Stomach (tissue), 9 donors: ENCODE data around the gene PLGRKT. TPM values are rescaled to one million over a fixed set of nuclear protein-coding genes. Genes with fewer than 3 reads are reported as not detected.

Experiments
- DNase-seq, 2 donors: peaks; one replicate each; pipeline versions ENCODE4 v3.0.0 to v3.0.0-alpha.2; 2013 to 2019
- H3K27ac ChIP-seq, 5 donors: fragments of 200-600 bp in 4 of 5; sonication (generic) in 4 of 5; one replicate each; pipeline ENCODE4 v1.5.1; 2013 to 2019; ENCODE audit warnings: mild to moderate bottlenecking in 1 of 5, moderate library complexity in 1 of 5
- H3K27me3 ChIP-seq, 3 donors: fragments of 200-600 bp; sonication (generic); one replicate each; pipeline ENCODE4 v1.5.1; 2017 to 2019; ENCODE audit warnings: mixed run types in 1 of 3
- H3K36me3 ChIP-seq, 4 donors: fragments of 200-600 bp; sonication (generic); 1 replicate in 3 of 4; 2 replicates in 1 of 4; pipeline ENCODE4 v1.5.1; 2016 to 2019
- H3K4me1 ChIP-seq, 4 donors: fragments of 200-600 bp; sonication (generic); one replicate each; pipeline ENCODE4 v1.5.1; 2016 to 2019
- H3K4me3 ChIP-seq, 4 donors: fragments of 200-600 bp; sonication (generic) in 3 of 4; one replicate each; pipeline ENCODE4 v1.5.1; 2016 to 2019; ENCODE audit warnings: mild to moderate bottlenecking in 1 of 4
- H3K9me3 ChIP-seq, 4 donors: fragments of 200-600 bp; sonication (generic); one replicate each; pipeline ENCODE4 v1.5.1; 2016 to 2019
- EP300 ChIP-seq: sonication (generic); formaldehyde crosslinking; IDR thresholded peaks from one replicate; pipeline ENCODE4 v1.6.1; 2017; ENCODE audit warnings: antibody characterized with exemption
- POLR2A ChIP-seq, 4 donors: fragments of 450-650 bp; IDR thresholded peaks; one replicate each; pipeline ENCODE4 v1.6.1; 2016; ENCODE audit warnings: antibody characterized with exemption in 4 of 4, control low read depth in 2 of 4, mild to moderate bottlenecking in 1 of 4, moderate library complexity in 1 of 4
- POLR2AphosphoS5 ChIP-seq, 3 donors: sonication (generic); formaldehyde crosslinking; IDR thresholded peaks; one replicate each; pipeline ENCODE4 v1.6.1; 2016; ENCODE audit warnings: antibody characterized with exemption in 3 of 3
- WGBS, 5 donors: extraction: QIAGEN DNeasy Blood & Tissue Kit in 3 of 5; methylation state at CpG; one replicate each; pipeline versions ENCODE4 v1.1.5 to v1.1.7; 2013 to 2018; 5-methylcytosine and 5-hydroxymethylcytosine counted together
- intact Hi-C: fragments of 100-400 bp; cut with DNase I; formaldehyde crosslinking; loops from one replicate; pipeline ENCODE4 v1.15.1; 2023; ENCODE audit warnings: low total_unique reads
- polyA plus RNA-seq, 3 donors: library from polyadenylated mRNA; stranded (reverse); fragments of 200-250 nt; gene quantifications; one replicate each; pipeline ENCODE4 v1.2.3, GENCODE V29; 2013
- total RNA-seq, 5 donors: library from RNA; depleted of rRNA; stranded (reverse); fragments of >200 nt; gene quantifications; one replicate each; pipeline versions ENCODE4 v1.1.0 to v1.2.3, GENCODE V29; 2014 to 2016
- TF ChIP-seq, protein P1 (sequence below), 7 experiments: fragments of 450-650 bp in 4 of 7; fragments of 200-600 bp in 3 of 7; sonication (generic) in 3 of 7; IDR thresholded peaks; one replicate each; pipeline ENCODE4 v1.5.1; 2016 to 2019; ENCODE audit warnings: antibody characterized with exemption in 7 of 7, control low read depth in 2 of 7, mild to moderate bottlenecking in 1 of 7
- donor health status: healthy with polysubstance abuse.
- donor health status: Bipolar disorder and iron deficiency.
- donor health status: healthy.

Gene PLGRKT
- total and polyA plus RNA-seq, 8 donors: 1.2 to 69.6 (median 15.7) TPM; not detected in 1

DNA sequence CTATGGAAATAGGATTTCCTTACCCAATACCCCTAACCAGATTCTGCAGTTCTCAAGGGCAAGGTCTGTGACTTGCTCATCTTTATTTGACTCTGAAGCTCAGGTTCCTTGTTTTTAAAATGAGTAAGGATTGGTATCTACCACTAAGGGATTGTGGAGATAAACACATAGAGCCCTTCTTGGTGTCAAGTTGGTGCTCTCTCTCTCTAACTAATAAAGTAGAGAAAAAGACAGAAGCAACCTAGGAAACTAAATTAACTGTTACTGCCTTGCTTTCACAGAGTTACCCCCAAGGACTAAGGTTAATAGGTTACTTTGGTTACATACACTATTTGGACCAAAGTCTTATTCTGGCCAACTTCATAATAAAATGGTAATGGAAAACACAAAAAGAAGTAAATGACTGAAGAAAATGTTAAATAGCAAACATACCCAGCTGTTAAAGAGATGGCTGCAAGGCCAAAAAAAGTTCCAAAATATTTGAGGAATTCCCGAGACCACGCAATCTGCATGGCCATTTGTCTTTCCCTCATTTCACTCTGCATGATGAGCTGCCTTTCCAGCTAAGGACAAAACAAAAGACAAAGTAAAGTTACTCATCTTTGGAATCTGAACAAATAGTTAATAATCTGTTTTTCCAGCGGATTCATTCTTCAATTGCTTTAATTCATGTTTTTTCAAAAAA lies 76.3 kb downstream of the PLGRKT start:
- Histone ChIP-seq H3K4me1 (no peaks in the 10 kb centered on the region), H3K4me3 (no peak overlapping the region), H3K27me3 (no peaks in the 10 kb centered on the region), H3K9me3 (no peaks in the 10 kb centered on the region), H3K27ac (no peak overlapping the region), H3K36me3 (peaks cover 0 to 16% (median 14%) of the 10 kb centered on the region in 4 donors)
- no peak for DNase-seq
- intact Hi-C loops: no loop called here
- 83 to 92% (median 87%) methylated on average over 3 of the region's 3 CpGs for WGBS, 5 donors
- TF ChIP-seq, protein P1, sequence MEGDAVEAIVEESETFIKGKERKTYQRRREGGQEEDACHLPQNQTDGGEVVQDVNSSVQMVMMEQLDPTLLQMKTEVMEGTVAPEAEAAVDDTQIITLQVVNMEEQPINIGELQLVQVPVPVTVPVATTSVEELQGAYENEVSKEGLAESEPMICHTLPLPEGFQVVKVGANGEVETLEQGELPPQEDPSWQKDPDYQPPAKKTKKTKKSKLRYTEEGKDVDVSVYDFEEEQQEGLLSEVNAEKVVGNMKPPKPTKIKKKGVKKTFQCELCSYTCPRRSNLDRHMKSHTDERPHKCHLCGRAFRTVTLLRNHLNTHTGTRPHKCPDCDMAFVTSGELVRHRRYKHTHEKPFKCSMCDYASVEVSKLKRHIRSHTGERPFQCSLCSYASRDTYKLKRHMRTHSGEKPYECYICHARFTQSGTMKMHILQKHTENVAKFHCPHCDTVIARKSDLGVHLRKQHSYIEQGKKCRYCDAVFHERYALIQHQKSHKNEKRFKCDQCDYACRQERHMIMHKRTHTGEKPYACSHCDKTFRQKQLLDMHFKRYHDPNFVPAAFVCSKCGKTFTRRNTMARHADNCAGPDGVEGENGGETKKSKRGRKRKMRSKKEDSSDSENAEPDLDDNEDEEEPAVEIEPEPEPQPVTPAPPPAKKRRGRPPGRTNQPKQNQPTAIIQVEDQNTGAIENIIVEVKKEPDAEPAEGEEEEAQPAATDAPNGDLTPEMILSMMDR (IDR thresholded peaks at IDR 0.05): no peak
- TF ChIP-seq EP300: no peak
- no peak for TF ChIP-seq POLR2A (IDR thresholded peaks at IDR 0.05)
- TF ChIP-seq POLR2AphosphoS5 (IDR thresholded peaks at IDR 0.05): no peak

DNA sequence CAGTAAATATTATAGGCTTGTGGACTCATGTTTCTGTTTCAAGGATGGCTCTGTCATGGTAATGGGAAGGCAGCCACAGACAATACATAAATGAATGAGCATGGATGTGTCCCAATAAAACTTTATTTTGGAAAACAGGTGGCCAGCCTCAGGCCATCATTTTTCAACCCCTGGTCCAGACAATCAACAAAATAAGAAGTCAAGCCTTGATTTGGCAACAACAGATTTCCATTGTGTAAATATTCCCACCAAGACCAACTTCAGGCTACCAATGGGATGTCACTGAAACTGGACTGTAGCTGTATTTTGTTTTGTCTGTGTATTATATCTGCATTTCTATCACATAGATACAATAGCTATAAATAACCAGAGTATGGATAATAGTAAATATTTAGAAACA lies 77.4 kb downstream of the PLGRKT start:
- Histone ChIP-seq H3K4me3 (no peak overlapping the region), H3K9me3 (no peaks in the 10 kb centered on the region), H3K27ac (no peak overlapping the region), H3K4me1 (no peaks in the 10 kb centered on the region), H3K36me3 (peaks cover 0 to 18% (median 16%) of the 10 kb centered on the region in 4 donors), H3K27me3 (no peaks in the 10 kb centered on the region)
- intact Hi-C loops: no loop called here
- no peak for DNase-seq
- TF ChIP-seq EP300: no peak
- no peak for TF ChIP-seq POLR2AphosphoS5 (IDR thresholded peaks at IDR 0.05)
- TF ChIP-seq POLR2A (IDR thresholded peaks at IDR 0.05): no peak
- TF ChIP-seq, protein P1 (IDR thresholded peaks at IDR 0.05): no peak

DNA sequence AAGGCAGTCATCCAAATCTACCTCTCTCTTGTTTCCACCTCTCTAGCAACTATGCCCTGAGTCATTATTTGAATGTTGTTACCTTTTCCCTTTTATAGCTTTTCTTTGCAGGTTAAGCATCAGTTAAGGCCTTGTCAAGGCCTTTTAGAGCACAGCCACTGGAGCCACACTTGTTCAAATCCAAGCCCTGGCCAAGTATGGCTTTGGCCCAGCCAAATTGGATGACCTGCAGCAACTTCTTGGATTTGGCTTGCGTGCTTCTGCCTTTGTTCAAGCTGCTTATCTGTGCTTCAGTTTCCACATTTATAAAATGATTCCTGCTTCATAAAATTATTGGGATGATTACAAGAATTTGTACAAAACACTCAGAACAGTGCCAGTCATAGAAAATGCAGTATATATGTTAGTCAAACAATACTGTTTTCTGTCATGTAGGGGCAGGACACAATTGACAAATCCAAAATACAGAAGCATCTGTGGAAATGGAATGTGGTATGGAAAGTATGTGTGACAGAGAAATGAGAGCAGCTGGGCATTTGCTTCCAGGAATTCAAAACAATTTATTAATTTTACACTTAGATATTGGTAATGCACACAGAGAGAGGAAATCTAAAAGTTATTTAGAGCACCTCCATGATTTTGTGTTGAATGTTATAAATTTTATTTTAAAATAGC lies 80.2 kb downstream of the PLGRKT start:
- intact Hi-C loops: no loop called here

DNA sequence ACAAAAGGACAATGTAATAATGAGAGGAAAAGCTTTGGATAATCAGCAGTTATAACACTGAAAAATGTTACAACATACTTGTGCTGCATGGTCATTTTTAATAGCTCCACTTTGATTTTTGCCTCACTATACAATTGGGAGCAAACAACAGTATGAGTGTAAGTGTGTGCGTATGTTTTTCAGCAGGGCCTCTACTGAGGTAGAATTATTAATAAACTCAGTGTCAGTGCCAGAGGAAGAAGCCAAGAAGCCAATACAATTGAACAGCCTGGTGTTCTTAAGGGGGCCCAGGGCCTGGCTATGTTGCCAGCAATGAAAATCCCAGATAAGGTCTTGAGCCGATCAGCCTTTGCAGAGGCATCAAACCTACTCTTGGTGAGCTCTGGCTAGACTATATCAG lies 81.9 kb downstream of the PLGRKT start:
- Histone ChIP-seq H3K4me3 (no peak overlapping the region), H3K36me3 (peaks cover 0 to 18% (median 16%) of the 10 kb centered on the region in 4 donors), H3K9me3 (peaks cover 0 to 3% (median 0%) of the 10 kb centered on the region in 4 donors), H3K27me3 (no peaks in the 10 kb centered on the region), H3K27ac (no peak overlapping the region), H3K4me1 (no peaks in the 10 kb centered on the region)
- DNase-seq: no peak
- TF ChIP-seq POLR2A (IDR thresholded peaks at IDR 0.05) (no peak), POLR2AphosphoS5 (IDR thresholded peaks at IDR 0.05) (no peak), EP300 (no peak)
- TF ChIP-seq, protein P1 (IDR thresholded peaks at IDR 0.05): no peak
- intact Hi-C loops: no loop called here
- WGBS, 5 donors: 91 to 97% (median 96%) methylated on average over 2 of the region's 2 CpGs

More for the DNA sequence above, 80.2 kb downstream of the PLGRKT start:
- no peak for DNase-seq
- Histone ChIP-seq H3K27ac (no peak overlapping the region), H3K4me3 (no peak overlapping the region), H3K36me3 (peaks cover 0 to 18% (median 16%) of the 10 kb centered on the region in 4 donors), H3K27me3 (no peaks in the 10 kb centered on the region), H3K9me3 (no peaks in the 10 kb centered on the region), H3K4me1 (no peaks in the 10 kb centered on the region)
- no peak for TF ChIP-seq POLR2AphosphoS5 (IDR thresholded peaks at IDR 0.05)
- TF ChIP-seq POLR2A (IDR thresholded peaks at IDR 0.05): no peak
- TF ChIP-seq, protein P1 (IDR thresholded peaks at IDR 0.05): no peak
- no peak for TF ChIP-seq EP300
- WGBS, 5 donors: 92 to 98% (median 94%) methylated on average over 1 of the region's 1 CpG
